ENCODE measurements around the gene TMEM108. TPM values are rescaled to one million over a fixed set of nuclear protein-coding genes. Genes with fewer than 3 reads are reported as not detected.

Gene TMEM108
- polyA plus RNA-seq, 1 donor from 2014 or later: 2.1 TPM

DNA sequence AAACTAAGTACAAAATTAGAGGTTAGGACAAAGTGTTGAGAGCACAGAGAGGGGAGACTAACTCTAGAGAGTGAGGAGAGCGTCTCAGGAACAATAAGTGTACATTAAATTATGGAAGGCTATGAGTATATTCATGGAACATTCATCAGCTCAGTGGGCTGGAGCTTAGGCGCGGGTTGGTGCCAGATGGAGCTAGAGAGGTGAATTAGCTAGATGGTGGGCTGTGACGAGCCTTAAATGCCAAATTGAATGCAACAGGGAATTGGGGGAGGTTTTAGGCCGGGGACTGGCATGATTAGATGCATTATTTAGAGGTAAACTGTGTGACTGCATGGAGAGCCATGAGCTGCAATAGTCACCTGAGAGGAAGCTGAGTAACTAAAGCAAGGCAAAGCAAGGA, 97.1 kb downstream of the TMEM108 start:
- Histone ChIP-seq H4K20me1 (ENCODE audit: insufficient read depth) (no peaks in the 10 kb centered on the region), H2AFZ (ENCODE audit: low read depth, low read length) (no peak overlapping the region), H3K36me3 (ENCODE audit: insufficient read depth, low read length) (no peaks in the 10 kb centered on the region), H3K27ac (ENCODE audit: low read length) (no peak overlapping the region), H3K9me3 (ENCODE audit: low read length) (no peaks in the 10 kb centered on the region), H3K9ac (ENCODE audit: low read length) (no peak overlapping the region), H3K27me3 (ENCODE audit: insufficient read depth, low read depth, low read length) (no peaks in the 10 kb centered on the region), H3K4me3 (ENCODE audit: low read length) (no peak overlapping the region), H3K9me2 (ENCODE audit: insufficient read depth, low read length) (no peaks in the 10 kb centered on the region), H3K79me2 (replicated peaks; ENCODE audit: insufficient read depth, low read length) (no peaks in the 10 kb centered on the region), H3K4me2 (ENCODE audit: low read length) (no peak overlapping the region), H3F3A (ENCODE audit: insufficient read depth, low read length, poor library complexity, severe bottlenecking) (no peaks in the 10 kb centered on the region)
- TF ChIP-seq TAF1 (IDR thresholded peaks at IDR 0.05; ENCODE audit: low read depth) (no peak), RAD21 (conservative IDR thresholded peaks at IDR 0.05) (no peak)
- TF ChIP-seq, protein P1, sequence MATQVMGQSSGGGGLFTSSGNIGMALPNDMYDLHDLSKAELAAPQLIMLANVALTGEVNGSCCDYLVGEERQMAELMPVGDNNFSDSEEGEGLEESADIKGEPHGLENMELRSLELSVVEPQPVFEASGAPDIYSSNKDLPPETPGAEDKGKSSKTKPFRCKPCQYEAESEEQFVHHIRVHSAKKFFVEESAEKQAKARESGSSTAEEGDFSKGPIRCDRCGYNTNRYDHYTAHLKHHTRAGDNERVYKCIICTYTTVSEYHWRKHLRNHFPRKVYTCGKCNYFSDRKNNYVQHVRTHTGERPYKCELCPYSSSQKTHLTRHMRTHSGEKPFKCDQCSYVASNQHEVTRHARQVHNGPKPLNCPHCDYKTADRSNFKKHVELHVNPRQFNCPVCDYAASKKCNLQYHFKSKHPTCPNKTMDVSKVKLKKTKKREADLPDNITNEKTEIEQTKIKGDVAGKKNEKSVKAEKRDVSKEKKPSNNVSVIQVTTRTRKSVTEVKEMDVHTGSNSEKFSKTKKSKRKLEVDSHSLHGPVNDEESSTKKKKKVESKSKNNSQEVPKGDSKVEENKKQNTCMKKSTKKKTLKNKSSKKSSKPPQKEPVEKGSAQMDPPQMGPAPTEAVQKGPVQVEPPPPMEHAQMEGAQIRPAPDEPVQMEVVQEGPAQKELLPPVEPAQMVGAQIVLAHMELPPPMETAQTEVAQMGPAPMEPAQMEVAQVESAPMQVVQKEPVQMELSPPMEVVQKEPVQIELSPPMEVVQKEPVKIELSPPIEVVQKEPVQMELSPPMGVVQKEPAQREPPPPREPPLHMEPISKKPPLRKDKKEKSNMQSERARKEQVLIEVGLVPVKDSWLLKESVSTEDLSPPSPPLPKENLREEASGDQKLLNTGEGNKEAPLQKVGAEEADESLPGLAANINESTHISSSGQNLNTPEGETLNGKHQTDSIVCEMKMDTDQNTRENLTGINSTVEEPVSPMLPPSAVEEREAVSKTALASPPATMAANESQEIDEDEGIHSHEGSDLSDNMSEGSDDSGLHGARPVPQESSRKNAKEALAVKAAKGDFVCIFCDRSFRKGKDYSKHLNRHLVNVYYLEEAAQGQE (IDR thresholded peaks at IDR 0.05; ENCODE audit: borderline replicate concordance): no peak

DNA sequence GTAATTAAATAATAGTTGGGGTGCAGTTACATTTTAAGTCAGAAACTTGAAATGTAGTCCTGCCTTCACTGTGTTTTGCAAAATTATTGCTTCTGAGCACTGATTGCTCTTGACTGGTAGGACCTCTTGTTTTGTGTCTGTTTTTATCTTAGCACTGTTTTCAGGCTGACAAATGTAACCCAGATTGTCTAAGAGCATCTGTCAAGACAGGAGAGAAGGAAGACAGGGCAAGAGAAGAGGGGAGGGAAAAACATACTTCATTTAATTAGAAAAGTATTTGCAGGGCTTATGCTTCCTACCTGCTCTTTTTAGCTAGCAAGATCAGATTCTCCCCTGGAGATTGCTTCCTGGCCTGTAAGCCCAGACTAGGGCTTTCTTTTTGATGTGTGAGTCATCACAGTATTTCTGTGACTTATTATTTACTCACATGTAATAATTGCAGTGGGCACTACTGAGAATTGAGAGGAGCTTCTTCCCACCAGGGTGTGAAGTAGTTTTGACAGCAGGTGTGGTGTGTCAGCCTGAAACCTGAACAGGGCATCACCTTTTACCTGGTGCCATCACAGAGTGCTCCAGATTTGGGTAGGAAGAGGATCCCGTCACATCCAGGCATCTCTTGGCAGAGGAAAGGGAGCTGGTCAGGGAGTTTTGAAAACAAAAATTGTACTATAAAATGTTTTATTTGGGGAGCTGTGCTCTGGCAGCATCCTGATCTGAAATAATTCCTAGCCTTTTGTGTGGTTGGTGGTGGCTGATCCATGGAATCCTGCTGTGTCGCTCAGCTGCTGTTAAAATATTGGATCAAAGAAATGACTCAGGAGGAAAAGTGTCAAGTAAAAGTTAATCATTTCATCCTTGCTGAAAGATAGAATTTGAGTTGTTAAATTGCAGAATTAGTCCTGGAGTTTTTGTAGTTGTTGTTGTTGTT, 98.2 kb downstream of the TMEM108 start:
- Histone ChIP-seq H3K27ac (ENCODE audit: low read length) (no peak overlapping the region), H3F3A (ENCODE audit: insufficient read depth, low read length, poor library complexity, severe bottlenecking) (no peaks in the 10 kb centered on the region), H3K9ac (ENCODE audit: low read length) (no peak overlapping the region), H3K36me3 (ENCODE audit: insufficient read depth, low read length) (no peaks in the 10 kb centered on the region), H3K9me3 (ENCODE audit: low read length) (no peaks in the 10 kb centered on the region), H3K4me3 (ENCODE audit: low read length) (no peak overlapping the region), H2AFZ (ENCODE audit: low read depth, low read length) (no peak overlapping the region), H3K9me2 (ENCODE audit: insufficient read depth, low read length) (no peaks in the 10 kb centered on the region), H3K27me3 (ENCODE audit: insufficient read depth, low read depth, low read length) (no peaks in the 10 kb centered on the region), H3K4me2 (ENCODE audit: low read length) (no peak overlapping the region), H4K20me1 (ENCODE audit: insufficient read depth) (no peaks in the 10 kb centered on the region), H3K79me2 (replicated peaks; ENCODE audit: insufficient read depth, low read length) (no peaks in the 10 kb centered on the region)
- no peak for TF ChIP-seq SMC3 (conservative IDR thresholded peaks at IDR 0.05; ENCODE audit: poor library complexity)
- TF ChIP-seq MXI1 (conservative IDR thresholded peaks at IDR 0.05; ENCODE audit: poor library complexity, severe bottlenecking): no peak
- TF ChIP-seq, protein P1 (IDR thresholded peaks at IDR 0.05; ENCODE audit: borderline replicate concordance): no peak
- TF ChIP-seq RAD21 (conservative IDR thresholded peaks at IDR 0.05): no peak
- no peak for TF ChIP-seq EP300 (conservative IDR thresholded peaks at IDR 0.05; ENCODE audit: poor library complexity, severe bottlenecking)
- TF ChIP-seq, protein P2, sequence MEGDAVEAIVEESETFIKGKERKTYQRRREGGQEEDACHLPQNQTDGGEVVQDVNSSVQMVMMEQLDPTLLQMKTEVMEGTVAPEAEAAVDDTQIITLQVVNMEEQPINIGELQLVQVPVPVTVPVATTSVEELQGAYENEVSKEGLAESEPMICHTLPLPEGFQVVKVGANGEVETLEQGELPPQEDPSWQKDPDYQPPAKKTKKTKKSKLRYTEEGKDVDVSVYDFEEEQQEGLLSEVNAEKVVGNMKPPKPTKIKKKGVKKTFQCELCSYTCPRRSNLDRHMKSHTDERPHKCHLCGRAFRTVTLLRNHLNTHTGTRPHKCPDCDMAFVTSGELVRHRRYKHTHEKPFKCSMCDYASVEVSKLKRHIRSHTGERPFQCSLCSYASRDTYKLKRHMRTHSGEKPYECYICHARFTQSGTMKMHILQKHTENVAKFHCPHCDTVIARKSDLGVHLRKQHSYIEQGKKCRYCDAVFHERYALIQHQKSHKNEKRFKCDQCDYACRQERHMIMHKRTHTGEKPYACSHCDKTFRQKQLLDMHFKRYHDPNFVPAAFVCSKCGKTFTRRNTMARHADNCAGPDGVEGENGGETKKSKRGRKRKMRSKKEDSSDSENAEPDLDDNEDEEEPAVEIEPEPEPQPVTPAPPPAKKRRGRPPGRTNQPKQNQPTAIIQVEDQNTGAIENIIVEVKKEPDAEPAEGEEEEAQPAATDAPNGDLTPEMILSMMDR (IDR thresholded peaks at IDR 0.05; ENCODE audit: poor library complexity, severe bottlenecking): no peak
- no peak for TF ChIP-seq POLR2AphosphoS5 (IDR thresholded peaks at IDR 0.05)
- no peak for TF ChIP-seq EZH2 (IDR thresholded peaks at IDR 0.05; ENCODE audit: borderline replicate concordance, insufficient read depth, low read length, poor library complexity, severe bottlenecking)
- TF ChIP-seq TAF1 (IDR thresholded peaks at IDR 0.05; ENCODE audit: low read depth): no peak

Data from neural cell (in vitro differentiated cells).